HepG2 (cell line): ENCODE data around the gene PPRC1. TPM values are rescaled to one million over a fixed set of nuclear protein-coding genes. Genes with fewer than 3 reads are reported as not detected.

Experiments
- ATF7-NPFF ChIP-seq: sonication (generic); formaldehyde crosslinking; IDR thresholded peaks from 2 replicates; pipeline ENCODE4 v1.8.1; 2023; ENCODE audit warnings: mild to moderate bottlenecking, low read depth, missing genetic modification reagents, moderate library complexity
- ERF ChIP-seq: IDR thresholded peaks from 2 replicates; pipeline ENCODE4 v1.6.1; 2018; ENCODE audit warnings: missing biosample characterization, missing genetic modification reagents
- FLYWCH1 ChIP-seq: sonication (generic); formaldehyde crosslinking; IDR thresholded peaks from 2 replicates; pipeline ENCODE4 v1.8.1; 2023; ENCODE audit warnings: mild to moderate bottlenecking, missing genetic modification reagents
- FOXJ3 ChIP-seq: sonication (generic); formaldehyde crosslinking; IDR thresholded peaks from 2 replicates; pipeline ENCODE4 v1.4.0; 2020; ENCODE audit warnings: missing genetic modification reagents, mild to moderate bottlenecking, borderline replicate concordance
- HBP1 ChIP-seq: IDR thresholded peaks from 2 replicates; pipeline ENCODE4 v1.6.1; 2016; ENCODE audit warnings: low read depth, control low read depth
- KAT2B ChIP-seq: fragments of 150-350 bp; IDR thresholded peaks from 2 replicates; pipeline ENCODE4 v1.6.1; 2014; ENCODE audit warnings: low read depth, low read length, borderline replicate concordance
- KDM3A ChIP-seq: IDR thresholded peaks from 2 replicates; pipeline ENCODE4 v1.6.1; 2018; ENCODE audit warnings: low read depth, missing compliant biosample characterization
- LRRFIP1 ChIP-seq: sonication (generic); formaldehyde crosslinking; conservative IDR thresholded peaks from 2 replicates; pipeline ENCODE4 v1.4.0; 2020; ENCODE audit warnings: missing genetic modification reagents
- NFIB ChIP-seq: sonication (generic); formaldehyde crosslinking; IDR thresholded peaks from 2 replicates; pipeline ENCODE4 v1.9.0; 2021; ENCODE audit warnings: missing genetic modification reagents, mild to moderate bottlenecking, borderline replicate concordance
- NRL ChIP-seq: sonication (generic); formaldehyde crosslinking; IDR thresholded peaks from 2 replicates; pipeline ENCODE4 v1.5.0; 2020; ENCODE audit warnings: missing genetic modification reagents, mild to moderate bottlenecking, moderate library complexity, borderline replicate concordance
- PAF1 ChIP-seq: IDR thresholded peaks from 2 replicates; pipeline ENCODE4 v1.6.1; 2016; ENCODE audit warnings: missing genetic modification reagents, missing compliant biosample characterization
- PHF20 ChIP-seq: sonication (generic); formaldehyde crosslinking; IDR thresholded peaks from 2 replicates; pipeline ENCODE4 v1.5.0; 2020; ENCODE audit warnings: mild to moderate bottlenecking, missing genetic modification reagents
- POLR2G ChIP-seq: fragments of 200-400 bp; formaldehyde crosslinking; IDR thresholded peaks from 2 replicates; pipeline ENCODE4 v1.6.1; 2018; ENCODE audit warnings: mild to moderate bottlenecking, low read depth, low read length, moderate library complexity
- TARDBP ChIP-seq: sonication (generic); formaldehyde crosslinking; IDR thresholded peaks from 2 replicates; pipeline ENCODE4 v1.8.0; 2022; ENCODE audit warnings: mild to moderate bottlenecking, missing genetic modification reagents
- TGIF2 ChIP-seq: IDR thresholded peaks from 2 replicates; pipeline ENCODE4 v1.6.1; 2016; ENCODE audit warnings: control low read depth, missing compliant biosample characterization
- ZNF101 ChIP-seq: sonication (generic); formaldehyde crosslinking; IDR thresholded peaks from 2 replicates; pipeline ENCODE4 v1.4.0; 2020; ENCODE audit warnings: mild to moderate bottlenecking, low read depth, missing genetic modification reagents, borderline replicate concordance
- ZNF496 ChIP-seq: sonication (generic); formaldehyde crosslinking; IDR thresholded peaks from 2 replicates; pipeline ENCODE4 v1.8.1; 2023; ENCODE audit warnings: mild to moderate bottlenecking, moderate library complexity, missing genetic modification reagents; ENCODE audit not compliant: insufficient replicate concordance
- ZNF687 ChIP-seq: sonication (generic); formaldehyde crosslinking; IDR thresholded peaks from 2 replicates; pipeline ENCODE4 v1.5.1; 2020; ENCODE audit warnings: mild to moderate bottlenecking, missing genetic modification reagents, moderate library complexity
- ZNF713 ChIP-seq: sonication (generic); formaldehyde crosslinking; IDR thresholded peaks from 2 replicates; pipeline ENCODE4 v1.4.0; 2020; ENCODE audit warnings: mild to moderate bottlenecking, missing genetic modification reagents
- ZSCAN5A ChIP-seq: sonication (generic); formaldehyde crosslinking; IDR thresholded peaks from 2 replicates; pipeline ENCODE4 v1.8.0; 2022; ENCODE audit warnings: mild to moderate bottlenecking, missing genetic modification reagents, borderline replicate concordance
- polyA plus RNA-seq, 8 experiments: library from polyadenylated mRNA; depleted of rRNA in 3 of 8; stranded (reverse) in 7 of 8; unstranded in 1 of 8; fragments of >200 nt; fragmentation: Illumina TruSeq in 4 of 8; extraction: Trizol in 4 of 8; gene quantifications; 2 replicates each; pipeline versions ENCODE4 v1.2.1 to v1.2.3, GENCODE V29; 2011 to 2016; ENCODE audit warnings: low read depth in 4 of 8, missing spikeins in 1 of 8, mixed read lengths in 1 of 8; ENCODE audit not compliant: insufficient read depth in 1 of 8
- total RNA-seq, 5 experiments: library from RNA; depleted of rRNA; stranded (reverse); fragments of >200 nt; fragmentation: Illumina TruSeq; extraction: Trizol; gene quantifications; 2 replicates each; pipeline ENCODE4 v1.2.3, GENCODE V29; 2016; ENCODE audit warnings: low read depth in 1 of 5

Gene PPRC1
- total and polyA plus RNA-seq, 2 of the 13 experiments (the other 11 are each of a cell fraction or from before 2014, with no cell fraction given): 18.7 to 24.2 TPM

GRCh38 chr10:102151774-102152544, 19.1 kb downstream of the PPRC1 start, which contains the start of gene NOLC1 (continued):
- TF ChIP-seq ZNF687 (CRISPR knock-in tag): peak; percentile 96
- peak; percentile 85 for TF ChIP-seq ERF (CRISPR knock-in tag)
- peak; percentile 94 for TF ChIP-seq PHF20 (CRISPR knock-in tag)
- no peak for TF ChIP-seq ZNF496
- TF ChIP-seq HBP1: no peak
- TF ChIP-seq ATF7-NPFF: peak; percentile 96
- no peak for TF ChIP-seq KAT2B
- no peak; the same call in none of the 2 replicates for TF ChIP-seq NRL (CRISPR knock-in tag)
- no peak for TF ChIP-seq NFIB (CRISPR knock-in tag)
- peak; percentile 60 for TF ChIP-seq KDM3A (CRISPR knock-in tag)
- TF ChIP-seq ZNF101 (CRISPR knock-in tag): 0 out of 2 replicates have a peak, but pooled peaks have one; percentile 39
- peak; percentile 83; the same call in 1 of the 2 replicates for TF ChIP-seq FLYWCH1 (CRISPR knock-in tag)
- peak; percentile 93 for TF ChIP-seq POLR2G
- no peak for TF ChIP-seq PAF1 (CRISPR knock-in tag)
- TF ChIP-seq ZNF713: no peak
- TF ChIP-seq LRRFIP1 (CRISPR knock-in tag): no peak
- no peak for TF ChIP-seq TGIF2
- peak; percentile 96; the same call in 1 of the 2 replicates for TF ChIP-seq ZSCAN5A
- TF ChIP-seq FOXJ3: peak; percentile 59; the same call in 1 of the 2 replicates
- TF ChIP-seq TARDBP (CRISPR knock-in tag): 0 out of 2 replicates have a peak, but pooled peaks have one; percentile 88
